ENCODE results near the gene GSX2.
"Not testable (repeated sequence)": the region's sequence is repeated elsewhere in the genome, so short reads cannot be mapped to it uniquely, and the experiment has no call there.

Gene GSX2

DNA sequence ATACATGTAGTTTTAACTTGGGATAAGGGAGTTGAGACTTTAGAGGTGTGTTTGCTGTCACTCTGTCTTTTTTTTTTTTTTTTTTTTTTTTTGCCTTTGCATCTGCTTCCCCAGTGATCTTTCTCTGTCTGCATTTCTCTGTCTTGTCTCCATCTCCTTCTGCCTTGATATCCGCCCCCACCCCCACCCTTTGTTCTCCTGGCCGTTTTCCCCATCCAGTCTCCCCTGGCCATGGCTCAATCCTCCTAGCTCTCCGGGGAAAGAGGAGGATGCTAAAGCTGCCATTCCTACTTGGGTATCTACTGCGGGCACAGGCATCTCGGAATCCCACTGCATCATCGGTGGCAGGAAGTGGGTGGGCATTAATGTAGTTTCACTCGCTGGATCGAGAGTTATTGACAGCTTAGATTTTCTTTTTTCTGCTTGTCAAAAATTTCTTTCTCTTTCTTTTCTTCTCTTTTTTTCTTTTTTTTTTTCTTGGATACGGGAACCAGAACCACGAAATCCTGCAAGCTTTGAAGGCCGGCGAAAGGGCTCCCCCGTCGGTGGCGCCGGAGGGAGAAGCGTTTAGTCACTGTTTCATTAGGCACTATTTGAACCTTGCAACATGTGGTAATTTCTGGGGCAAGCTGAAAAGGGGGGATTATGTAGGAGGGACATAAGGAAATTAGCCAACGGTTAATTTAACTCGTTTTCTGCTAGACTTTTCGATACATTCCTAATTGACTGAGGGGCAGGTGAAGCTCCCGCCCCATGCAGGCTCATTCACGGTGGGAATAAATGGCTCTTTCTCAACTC is 8.2 kb downstream of the GSX2 start:
- peak; percentile 67 for DNase-seq

DNA sequence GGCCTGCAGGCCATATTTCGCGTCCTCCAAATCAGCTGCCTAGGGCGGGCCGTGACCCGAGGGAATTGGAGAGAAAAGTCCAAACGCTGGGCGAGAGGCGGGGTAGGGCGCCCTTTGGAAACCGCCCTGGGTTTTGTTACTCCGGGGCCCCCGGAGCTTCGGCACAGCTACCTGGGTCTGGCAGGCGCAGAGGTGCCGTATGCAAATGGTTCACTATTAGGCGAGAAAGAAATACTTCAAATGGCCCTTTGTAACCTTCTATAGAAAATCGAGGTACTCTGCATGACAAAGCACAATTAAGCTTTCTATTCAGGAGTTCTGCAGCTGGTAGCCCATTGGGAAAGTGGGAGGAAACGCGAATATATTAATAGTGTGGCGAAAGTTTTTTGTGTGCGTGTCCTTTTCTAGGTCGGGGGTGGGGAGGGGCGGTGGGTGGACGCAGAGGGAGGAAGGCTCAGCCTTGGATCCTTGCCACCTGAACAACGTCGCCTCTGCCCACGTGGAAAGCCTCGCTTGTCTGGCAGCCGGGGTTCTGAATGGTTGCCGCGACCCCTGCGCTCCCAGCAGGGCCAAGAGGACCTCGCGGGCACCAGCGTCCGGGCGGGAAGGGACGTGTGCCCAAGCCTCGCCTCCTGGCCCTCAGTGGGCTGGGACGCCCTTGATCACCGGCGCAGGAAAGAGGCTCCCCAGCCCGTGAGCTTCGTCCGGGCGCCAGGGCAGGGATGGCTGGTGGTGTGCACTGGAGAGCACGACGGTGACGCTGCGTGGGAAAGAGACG is 9.5 kb downstream of the GSX2 start:
- peak; percentile 45 for DNase-seq

DNA sequence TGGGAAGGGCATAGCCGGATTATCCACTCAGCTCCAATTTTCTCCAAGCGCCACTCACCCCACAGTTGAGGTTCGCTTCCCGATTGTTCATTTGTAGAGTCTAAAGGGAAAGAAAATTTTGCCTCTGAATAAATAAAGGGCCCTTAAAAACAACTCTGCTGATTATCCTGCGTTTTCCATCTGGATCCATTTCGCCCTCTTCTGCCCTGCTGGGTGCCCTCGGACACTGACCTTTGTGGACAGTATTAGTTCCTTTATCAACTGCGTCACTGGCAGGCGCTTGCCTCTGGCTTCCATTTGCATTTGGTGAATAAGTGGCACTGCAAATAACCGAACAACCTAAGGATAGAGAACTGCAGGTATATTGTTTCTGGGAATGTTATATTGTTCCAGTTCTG is 10.1 kb downstream of the GSX2 start:
- peak; percentile 15 for DNase-seq

DNA sequence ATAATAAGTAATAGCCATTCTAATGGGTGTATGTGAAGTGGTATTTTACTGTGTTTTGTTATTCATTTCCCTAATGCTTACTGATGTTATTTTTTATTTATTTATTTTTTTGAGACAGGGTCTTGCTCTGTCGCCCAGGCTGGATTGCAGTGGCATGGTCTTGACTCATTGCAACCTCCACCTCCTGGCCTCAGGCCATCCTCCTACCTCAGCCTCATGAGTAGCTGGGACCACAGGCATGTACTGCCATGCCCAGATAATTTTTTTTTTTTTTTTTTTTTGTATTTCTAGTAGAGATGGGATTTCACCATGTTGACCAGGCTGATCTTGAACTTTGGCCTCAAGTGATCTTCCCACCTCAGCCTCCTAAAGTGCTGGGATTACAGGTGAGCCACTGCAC is 13.2 kb downstream of the GSX2 start:
- not testable (repeated sequence) for DNase-seq

DNA sequence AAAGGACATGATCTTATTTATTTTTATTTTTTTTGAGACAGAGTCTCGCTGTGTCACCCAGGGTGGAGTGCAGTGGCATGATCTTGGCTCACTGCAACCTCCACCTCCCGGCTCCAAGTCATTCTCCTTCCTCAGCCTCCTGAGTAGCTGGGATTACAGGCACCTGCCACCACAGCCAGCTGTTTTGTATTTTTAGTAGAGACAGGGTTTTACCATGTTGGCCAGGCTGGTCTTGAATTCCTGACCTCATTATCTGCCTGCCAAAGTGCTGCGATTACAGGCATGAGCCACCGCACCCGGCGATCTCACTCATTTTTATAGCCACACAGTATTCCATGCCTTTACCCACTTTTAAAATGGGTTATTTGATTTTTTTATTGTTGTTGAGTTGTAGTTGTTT is 16.3 kb downstream of the GSX2 start:
- DNase-seq: not testable (repeated sequence)

DNA sequence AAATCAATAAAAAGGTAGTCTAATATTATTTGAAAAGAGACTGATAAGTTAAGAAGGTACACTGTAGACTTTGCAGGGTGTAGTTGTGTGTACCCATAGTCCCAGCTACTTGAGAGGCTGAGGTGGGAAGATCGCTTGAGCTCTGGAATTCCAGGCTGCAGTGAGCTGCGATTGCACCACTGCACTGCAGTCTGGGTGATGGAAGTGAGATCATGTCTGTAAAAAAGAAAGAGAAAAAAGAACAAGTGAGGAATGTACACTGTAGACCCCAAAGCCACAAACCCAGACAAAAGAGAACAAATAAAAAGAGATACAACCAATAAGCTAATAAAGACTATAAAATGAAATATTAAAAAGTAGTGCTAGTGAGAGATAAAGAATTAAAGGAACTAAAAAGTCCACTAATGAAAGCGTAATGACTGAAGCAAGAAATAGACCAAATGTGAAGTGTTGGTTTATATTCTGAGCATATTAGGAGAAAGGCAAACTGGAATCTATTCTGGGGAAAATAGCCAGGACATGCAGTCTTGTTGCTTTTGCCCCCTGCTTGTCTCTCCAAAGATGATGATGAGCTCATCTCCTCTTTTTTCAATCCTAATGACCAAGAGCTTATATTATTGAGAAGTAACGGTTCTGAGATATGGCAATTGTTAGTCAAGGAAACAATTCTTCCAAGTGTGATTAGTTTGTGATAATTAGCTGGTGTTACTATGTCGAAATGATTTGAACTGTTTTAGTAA is 19.1 kb downstream of the GSX2 start:
- no peak for DNase-seq

DNA sequence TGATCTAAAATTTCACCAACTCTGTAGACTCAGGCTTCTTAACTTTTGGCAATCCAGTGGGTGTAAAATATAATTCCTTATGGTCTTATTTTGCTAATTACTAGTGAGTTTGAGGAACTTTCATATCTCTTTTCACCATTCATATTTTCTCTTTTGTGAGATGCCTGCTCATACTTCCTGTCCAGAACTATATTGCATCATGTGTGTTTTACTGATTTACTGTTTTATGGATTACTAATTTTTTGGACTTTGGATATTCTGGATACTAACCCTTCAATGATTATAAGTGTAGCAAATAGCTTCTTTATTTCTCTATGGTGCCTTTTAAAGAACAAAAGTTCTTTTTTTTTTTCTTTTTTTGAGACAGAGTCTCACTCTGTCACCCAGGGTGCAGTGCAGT is 20.6 kb downstream of the GSX2 start:
- DNase-seq: no peak

DNA sequence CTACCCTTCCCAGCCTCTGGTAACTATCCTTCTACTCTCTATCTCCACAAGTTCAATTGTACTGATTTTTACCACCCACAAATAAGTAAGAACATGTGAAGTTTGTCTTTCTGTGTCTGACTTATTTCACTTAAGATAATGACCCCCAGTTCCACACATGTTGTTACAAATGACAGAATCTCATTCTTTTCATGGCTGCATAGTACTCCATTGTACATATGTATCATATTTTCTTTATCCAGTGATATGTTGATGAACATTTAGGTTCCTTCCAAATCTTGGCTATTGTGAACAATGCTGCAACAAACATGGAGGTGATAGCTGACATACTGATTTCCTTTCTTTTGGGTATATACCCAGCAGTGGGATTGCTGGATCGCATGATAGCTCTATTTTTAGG is 27.7 kb downstream of the GSX2 start:
- DNase-seq: no peak

DNA sequence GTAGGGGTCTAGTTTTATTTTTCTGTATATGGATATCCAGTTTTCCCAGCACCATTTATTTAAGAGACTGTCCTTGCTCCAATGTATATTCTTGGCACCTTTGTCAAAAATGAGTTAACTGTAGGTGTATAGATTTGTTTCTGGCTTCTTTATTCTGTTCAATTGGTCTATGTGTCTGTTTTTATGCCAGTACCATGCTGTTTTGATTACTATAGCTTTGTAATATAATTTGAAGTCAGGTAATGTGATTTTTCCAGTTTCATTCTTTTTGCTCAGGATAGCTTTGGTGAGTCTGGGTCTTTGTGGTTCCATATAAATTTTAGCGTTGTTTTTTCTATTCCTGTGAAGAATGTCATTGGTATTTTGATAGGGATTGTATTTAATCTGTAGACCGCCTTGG is 28.7 kb downstream of the GSX2 start:
- DNase-seq: not testable (repeated sequence)

DNA sequence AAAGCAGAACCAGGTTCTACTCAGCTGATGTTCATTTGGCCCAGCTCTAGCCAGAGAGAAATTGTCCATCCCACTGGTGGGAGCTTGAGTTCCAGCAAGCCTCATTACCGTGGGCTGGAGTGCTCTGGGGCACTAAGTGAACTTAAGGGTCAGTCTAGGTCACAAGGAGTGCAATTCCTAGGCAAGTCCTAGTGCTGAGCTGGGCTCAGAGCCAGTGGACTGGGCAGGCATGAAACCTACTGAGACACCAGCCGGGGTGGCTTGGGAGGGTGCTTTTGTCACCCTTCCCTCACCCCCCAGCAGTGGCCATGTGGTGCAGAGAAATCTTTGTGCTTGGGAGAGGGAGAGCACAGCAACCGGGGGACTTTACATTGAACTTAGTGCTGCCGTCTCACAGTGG is 39.4 kb downstream of the GSX2 start:
- DNase-seq: no peak

DNA sequence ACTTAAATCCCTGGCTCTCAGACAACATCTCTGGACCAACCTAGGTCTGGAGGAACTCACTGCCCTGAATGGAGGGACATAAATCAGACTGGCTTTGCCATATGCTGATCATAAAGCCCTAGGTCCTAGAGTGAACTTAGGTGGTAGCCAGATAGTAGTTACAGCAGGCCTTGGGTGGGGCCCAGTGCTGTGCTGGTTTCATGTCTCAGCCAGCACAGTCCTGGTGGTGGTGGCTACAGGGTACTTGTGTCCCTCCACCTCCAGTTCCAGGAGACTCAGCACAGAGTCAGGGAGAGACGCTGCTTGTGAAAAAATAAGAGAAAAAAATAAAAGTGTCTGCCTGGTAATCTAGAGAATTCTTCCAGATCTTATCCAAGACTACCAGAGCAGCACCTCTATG is 40.3 kb downstream of the GSX2 start:
- no peak for DNase-seq

DNA sequence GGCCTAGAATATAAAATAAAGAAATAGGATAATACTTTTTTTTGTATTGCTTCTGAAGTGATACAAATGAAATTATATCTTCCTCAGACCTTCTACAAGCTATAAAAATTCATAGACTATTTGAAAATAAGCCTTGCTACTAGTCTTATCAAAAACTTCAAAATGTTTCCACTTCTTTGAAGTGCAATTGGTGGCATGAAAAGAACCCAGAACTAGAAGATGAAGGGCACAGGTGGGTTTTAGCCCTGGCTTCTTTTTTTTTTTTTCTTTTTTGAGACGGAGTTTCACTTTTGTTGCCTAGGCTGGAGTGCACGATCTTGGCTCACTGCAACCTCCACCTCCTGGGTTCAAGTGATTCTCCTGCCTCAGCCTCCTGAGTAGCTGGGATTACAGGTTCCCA is 44.2 kb downstream of the GSX2 start:
- DNase-seq: no peak

DNA sequence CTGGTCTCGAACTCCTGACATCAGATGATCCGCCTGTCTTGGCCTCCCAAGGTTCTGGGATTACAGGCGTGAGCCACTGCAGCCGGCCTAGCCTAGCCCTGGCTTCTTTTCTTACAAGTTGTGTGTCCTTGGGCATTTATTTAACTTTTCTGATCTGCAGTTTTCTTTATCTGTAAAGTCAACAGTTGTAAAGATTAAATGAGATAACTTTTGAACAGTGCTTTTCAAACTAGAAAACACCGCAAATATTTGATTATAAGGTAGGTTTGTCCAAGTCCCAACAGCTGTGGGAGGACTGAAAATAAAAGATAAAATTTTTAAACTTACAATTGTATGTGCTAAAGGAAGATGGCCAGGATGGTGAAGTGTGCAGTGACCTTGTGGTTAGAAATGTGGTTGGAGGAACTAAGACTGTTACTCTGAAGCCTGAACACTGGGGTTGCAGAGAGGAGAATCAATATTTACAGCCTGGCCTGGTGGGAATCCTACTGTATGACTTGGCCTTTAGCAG is 44.8 kb downstream of the GSX2 start:
- no peak for DNase-seq

DNA sequence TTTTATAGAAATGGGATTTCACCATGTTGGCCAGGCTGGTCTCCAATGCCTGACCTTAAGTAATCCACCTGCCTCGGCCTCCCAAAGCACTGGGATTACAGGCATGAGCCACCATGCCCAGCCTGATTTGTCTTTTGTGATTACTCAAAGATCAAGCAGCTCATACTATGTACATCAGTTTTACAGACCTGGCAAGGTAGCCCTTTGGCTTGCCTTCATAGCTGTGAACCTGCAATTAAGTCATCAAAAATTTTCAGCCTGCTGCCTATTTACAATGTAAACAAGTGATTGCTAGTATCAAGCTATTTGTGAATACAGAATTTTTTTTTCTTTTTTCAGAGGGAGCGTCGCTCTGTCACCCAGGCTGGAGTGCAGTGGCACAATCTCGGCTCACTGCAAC is 46.2 kb downstream of the GSX2 start:
- no peak for DNase-seq

DNA sequence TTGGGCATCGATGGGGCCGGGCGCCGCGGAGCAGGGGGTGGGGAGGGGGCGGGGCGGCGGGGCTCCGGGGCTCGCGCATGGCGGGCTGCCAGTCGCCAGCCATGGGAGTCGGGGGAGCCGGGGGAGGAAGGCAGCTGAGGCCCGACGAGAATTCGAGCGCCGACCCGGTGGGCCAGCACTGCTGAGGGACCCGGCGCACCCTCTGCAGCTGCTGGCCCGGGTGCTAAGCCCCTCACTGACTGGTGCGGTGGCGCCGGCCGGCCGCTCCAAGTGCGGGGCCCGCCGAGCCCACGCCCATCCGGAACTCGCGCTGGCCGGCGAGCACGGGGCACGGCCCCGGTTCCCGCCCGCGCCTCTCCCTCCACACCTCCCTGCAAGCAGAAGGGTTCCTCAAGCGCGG is 49.4 kb downstream of the GSX2 start:
- DNase-seq: no peak
